Frontal cortex (tissue), 4 donors: ENCODE results near the gene SIAH2. TPM values are rescaled to one million over a fixed set of nuclear protein-coding genes. Genes with fewer than 3 reads are reported as not detected.

Experiments
- DNase-seq, 2 donors: peaks; one replicate each; pipeline ENCODE4 v3.0.0; 2012; ENCODE audit warnings: low spot score in 2 of 2
- FAIRE-seq: peaks from 2 replicates; lab custom pipeline; 2012; peaks lifted over from hg19 to GRCh38; lab: Jason Lieb, UNC
- total RNA-seq: library from RNA; depleted of rRNA; stranded (reverse); fragments of >200 nt; gene quantifications from one replicate; pipeline ENCODE4 v1.2.3, GENCODE V29; 2014
- donor health status: control.
- donor health status: control.
- donor health status: control.

Gene SIAH2
- total RNA-seq, 1 donor from 2014 or later = 22.8 TPM

DNA sequence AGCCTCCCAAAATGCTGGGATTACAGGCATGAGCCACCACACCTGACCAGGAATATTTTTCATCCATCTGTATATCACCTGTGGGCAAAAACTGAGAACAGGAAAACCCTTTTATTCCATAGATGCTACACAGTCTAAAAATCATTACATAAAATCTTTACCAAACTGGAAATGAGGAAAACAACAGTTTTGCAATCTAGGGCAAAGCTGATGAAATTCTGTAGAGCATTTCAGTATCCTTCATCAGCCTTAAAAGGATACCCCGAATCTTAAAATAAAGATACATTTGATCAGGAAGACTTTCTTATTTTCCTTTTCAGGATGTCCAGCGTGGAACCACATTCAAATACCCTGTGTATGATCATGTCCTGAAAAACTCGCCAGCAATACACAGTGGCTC is 7.1 kb downstream of the SIAH2 start:
- FAIRE-seq (no peak), DNase-seq (no peak)

DNA sequence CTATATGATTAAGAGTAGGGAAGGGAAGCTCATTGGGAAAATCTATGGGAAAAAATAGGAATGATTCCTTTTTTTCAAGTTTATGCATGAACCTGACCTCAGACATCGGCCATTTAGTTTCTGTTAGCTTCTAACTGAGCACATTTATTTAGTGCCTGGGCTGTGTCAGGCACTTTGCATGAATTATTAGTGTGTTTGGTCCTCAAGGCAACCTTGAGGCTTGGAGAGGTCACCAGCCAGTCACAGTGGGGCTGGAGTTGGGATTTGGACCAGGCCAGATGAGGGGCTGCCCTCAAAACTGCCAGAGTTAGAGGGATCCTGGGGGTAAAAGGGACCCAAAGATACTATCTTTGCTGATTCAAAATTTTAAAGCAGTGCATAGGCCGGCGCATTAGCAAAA is 8.1 kb downstream of the SIAH2 start:
- FAIRE-seq = no peak
- no peak for DNase-seq

DNA sequence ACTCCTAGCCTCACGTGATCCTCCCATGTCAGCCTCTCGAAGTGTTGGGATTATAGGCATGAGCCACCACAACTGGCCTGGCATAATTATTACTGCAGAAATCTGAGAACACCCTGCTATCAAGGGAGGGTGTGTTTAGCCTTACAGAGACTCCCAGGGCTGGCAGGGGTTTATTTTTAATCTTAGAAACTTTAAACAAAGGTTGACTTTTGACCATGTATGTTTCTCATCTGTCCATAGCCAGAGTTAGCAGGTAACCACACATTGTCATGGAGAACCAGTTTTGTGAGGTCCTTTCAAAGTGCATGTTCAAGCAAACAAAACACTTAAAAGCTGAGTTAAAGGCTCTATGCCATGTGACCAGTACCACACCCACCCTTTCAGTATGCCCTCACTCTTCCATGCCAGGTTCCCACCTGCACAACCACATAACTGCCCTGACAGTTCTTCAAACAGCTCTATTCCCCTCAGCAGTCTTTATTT is 11.1 kb downstream of the SIAH2 start:
- no peak for FAIRE-seq
- DNase-seq = no peak

DNA sequence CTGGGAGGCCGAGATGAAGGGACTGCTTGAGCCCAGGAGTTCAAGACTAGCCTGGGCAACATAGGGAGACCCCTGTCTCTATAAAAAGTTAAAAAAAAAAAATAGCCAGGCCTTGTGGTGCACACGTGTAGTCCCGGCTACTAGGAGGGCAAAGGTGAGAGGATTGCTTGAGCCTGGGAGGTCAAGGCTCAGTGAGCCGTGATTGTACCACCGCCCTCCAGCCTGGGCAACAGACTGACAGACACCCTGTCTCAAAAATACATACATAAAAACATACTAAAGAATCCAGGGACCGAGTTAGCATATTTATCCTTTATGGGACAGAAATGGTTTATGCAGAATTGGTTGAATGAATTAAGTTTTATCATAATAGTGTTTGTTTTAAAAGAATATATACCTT is 13.7 kb downstream of the SIAH2 start:
- FAIRE-seq (no peak), DNase-seq (no peak)

DNA sequence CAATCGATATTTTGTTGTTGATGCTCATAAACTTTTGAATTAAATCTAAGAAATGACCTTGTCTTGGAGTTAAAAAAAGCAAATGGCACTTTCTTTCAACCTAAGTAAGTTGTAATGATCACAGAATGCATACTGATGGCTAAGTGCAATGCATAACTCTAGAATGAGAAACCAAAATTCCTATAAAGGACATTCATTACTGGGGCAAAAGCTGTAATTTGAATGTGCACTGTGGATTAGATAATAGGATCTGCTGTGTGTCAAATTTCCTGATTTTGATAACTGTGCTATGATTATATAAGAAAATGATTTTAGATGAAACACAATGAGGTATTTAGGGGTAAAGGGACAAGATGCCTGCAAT is 14.3 kb downstream of the SIAH2 start:
- no peak for FAIRE-seq
- no peak for DNase-seq

DNA sequence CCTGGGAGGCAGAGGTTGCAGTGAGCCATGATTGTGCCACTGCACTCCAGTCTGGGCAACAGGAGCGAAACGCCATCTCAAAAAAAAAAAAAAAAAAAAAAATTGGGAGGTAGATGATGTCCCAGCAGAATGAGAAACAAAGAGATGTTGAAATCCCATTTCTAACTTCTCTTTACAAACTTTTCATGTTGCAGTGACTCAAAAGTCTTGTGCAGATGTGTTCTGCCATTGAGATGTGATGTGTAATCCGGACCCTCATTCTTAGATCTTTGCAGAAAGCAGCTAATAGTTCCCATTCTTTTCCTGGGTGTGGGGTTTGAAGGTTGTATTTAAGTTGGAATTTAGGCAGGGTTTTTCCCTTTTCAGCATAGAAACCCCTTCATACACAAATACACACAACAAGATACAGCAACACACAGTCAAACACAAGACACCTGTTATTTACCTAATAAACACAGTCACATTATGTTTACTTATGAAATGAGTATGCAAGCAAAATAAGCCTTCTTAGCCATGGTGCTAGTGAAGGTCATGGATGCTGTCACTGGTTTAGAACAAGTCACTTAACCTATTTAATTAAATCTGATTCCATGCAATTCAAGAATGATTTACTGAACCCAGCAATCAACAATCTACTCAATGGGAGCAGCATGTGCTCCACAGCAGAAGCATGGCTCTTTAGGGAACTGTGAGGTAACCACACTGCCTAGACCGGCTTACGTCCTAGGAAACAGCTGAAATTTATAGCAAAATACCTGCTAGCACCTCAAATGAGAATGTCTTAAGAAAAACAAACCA is 14.9 kb downstream of the SIAH2 start:
- DNase-seq (no peak), FAIRE-seq (no peak)

DNA sequence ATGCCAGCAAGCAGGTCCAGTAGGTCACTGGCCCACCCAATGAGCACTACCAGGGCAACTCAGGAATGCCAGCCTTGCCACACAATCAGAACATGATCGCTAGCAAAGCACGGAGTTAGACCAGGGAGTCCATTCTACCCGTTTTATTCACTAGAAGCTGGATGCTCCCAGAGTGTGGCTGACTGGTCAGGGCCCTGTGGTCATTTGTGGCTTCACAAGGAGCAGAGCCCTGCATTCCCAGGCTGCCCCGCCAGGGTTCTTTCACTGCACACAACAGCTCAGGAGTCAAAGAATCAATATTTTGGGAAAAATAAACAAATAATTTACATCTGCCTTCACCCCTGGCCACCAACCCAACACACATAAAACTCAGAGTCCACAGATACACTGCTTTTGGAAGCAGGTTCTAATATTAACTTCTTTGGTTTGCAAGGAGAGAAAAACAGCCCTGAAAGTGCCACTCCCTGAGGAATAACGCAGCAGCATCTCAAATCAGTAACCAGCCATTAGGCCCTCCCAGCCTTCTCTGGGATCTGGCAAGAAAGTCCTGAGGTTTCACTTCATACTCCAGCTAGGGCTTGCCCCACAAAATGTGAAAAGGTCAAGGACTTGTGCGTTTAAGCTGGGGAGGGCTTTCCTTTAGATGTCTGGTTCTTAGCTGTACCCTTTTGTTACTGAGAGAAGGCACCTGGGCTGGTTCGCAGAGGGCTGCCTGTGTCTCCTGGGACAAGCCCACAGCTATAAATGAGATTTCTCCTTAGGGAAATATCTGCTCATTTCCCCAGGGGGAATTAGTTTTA is 16.0 kb downstream of the SIAH2 start:
- FAIRE-seq (no peak), DNase-seq (no peak)

DNA sequence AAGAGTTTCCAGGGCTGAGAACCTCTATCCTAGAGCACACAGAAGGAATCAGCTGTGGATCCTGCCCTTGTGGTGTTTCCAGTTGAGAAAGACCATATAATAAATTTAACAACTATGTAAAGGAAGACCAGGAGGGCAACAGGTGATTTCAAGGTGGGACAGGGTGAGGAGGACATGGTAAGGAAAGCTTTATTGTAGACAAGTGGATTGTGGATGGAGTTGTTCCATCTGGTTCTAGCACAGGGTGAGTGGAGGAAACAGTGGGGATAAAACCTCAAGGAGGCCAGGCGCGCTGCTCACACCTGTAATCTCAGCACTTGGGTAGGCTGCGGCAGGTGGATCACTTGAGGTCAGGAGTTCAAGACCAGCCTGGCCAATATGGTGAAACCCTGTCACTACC is 17.1 kb downstream of the SIAH2 start:
- DNase-seq (no peak), FAIRE-seq (no peak)

DNA sequence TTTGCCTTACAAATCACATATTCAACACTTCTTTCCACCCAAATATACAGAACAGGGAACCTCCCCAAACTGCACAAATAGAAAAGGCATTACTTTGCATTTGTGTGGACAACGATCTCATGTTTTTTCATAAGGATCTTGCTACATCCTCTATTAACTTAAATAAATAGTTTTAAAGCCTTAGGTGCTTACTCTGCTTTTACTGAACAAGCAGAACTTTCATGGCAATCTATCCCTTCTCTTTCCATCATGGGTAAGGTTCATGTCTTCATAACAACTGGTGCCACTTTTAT is 18.1 kb downstream of the SIAH2 start:
- no peak for FAIRE-seq
- DNase-seq = no peak

DNA sequence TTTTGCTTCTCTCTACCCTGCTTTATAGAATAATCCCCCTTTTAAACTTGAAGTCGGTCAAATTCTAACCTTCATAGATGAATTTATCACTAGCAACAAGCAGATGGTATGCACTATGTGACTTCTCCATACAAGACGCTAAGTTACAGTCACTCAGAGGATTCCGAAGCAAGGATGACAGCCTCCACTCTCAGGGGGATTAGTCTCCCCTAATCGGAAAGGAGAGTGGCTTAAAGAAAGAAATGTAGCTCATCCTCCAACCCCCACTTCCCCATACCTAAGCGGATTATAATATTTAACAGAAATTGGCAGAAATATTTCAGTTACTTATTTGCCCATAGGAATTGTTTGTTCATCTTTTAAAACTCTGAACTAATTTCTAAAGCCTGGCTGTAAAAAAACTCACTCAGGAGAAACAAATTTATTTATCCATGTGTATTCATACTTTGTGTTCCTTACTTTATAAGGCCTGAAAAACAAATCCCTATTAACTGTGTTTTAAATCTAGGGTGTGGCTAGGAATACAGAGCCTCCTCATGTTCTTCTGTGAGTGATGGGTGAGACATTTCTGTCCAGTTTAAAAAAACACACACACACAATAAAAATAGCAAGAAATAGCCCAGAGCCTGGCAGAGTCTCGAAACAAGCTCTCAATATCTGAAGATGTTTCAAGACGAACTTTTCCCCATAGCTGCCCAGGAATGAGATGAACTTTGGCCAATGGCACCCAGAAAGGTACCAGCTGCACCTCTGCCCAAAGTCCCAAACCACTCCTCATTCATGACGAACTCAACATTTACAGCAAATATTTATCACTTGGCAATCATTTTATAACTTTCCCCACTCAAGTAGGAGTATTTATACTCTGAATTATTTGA is 18.7 kb downstream of the SIAH2 start:
- DNase-seq (no peak), FAIRE-seq (no peak)

DNA sequence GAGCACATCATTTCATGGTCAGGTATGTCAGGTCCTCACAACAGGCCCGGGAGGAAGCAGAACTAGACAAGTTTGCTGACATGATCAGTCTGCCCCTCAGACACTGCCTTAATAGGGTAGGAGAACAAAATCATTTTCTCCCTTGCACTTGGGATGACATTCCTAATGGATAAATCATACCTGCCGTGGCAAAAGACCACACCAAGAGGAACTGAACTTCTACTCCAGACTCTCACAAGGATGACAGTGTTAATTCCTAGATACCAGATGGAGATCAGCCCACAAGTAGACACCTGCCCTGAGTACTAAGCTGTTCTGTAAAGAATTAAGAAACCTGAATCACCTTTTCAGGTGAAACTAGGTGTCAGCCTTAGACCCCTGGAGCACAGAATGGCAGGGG is 19.5 kb downstream of the SIAH2 start:
- DNase-seq (no peak), FAIRE-seq (no peak)

DNA sequence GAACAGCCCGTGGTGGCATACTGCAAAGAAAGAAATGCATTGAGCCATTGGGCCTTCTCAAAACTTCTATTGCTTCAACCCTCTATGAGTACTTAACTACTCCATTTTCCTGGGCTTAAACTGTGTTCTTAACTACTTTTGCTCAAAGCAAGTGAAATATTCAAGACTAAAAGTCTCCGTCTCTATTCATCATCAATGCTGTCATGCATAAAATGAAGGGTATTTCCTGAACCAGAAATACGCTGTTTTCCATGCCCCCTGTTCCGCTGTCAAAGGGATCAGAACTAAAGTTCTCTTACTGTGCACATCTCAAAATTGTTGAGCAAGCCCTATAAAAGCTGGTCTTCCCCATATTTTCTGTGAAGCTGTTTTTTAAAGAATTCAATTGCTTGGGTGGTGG is 20.3 kb downstream of the SIAH2 start:
- DNase-seq = no peak

DNA sequence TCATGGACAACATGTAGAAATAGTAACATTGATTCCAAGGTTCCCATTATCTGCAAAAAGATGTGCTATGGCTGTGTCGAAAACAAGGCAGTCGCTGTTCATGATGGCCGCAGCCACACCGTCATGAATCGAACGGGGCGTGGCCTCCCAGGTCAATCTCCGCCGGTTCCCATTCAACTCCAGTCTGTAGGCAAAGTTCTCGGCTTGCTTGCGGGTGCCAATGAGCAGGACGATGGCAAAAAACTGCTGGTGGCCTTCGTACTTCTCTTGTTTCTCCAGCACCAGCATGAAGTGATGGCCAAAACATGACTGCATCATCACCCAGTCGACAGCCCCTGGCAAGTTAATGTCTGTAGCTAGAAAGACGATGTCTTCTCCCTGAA is 20.8 kb downstream of the SIAH2 start:
- FAIRE-seq (no peak), DNase-seq (no peak)

More for the DNA sequence above, 20.3 kb downstream of the SIAH2 start:
- FAIRE-seq = no peak

DNA sequence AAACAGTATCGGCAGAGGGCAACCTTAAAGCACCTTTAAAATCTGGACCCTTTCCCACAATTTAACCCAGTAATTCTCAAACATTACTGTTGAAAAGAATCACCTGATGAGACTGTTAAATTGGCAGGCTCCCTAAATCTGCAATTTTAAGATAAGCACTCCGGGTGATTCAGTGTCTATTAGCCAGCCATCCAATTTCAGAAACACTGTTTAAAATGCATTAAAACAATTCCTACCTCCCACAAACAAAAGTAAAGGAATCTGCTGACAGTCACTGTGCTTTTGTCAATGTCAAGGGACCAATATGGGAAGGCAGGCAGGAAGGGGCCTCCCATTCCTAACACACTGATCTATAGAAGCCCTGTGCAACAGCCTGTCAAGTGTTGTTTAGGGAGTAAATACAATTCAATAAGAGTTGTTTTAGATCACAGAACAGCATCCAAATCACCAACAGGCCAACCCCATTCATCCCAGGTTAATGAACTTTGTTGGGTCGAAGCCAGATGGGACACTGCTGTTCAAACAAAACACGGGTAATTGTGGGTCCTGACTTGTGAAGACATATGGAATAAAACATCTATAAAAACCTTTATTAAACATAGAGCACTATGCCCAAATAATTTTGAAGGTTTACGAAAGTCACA is 21.4 kb downstream of the SIAH2 start:
- DNase-seq (no peak), FAIRE-seq (no peak)

DNA sequence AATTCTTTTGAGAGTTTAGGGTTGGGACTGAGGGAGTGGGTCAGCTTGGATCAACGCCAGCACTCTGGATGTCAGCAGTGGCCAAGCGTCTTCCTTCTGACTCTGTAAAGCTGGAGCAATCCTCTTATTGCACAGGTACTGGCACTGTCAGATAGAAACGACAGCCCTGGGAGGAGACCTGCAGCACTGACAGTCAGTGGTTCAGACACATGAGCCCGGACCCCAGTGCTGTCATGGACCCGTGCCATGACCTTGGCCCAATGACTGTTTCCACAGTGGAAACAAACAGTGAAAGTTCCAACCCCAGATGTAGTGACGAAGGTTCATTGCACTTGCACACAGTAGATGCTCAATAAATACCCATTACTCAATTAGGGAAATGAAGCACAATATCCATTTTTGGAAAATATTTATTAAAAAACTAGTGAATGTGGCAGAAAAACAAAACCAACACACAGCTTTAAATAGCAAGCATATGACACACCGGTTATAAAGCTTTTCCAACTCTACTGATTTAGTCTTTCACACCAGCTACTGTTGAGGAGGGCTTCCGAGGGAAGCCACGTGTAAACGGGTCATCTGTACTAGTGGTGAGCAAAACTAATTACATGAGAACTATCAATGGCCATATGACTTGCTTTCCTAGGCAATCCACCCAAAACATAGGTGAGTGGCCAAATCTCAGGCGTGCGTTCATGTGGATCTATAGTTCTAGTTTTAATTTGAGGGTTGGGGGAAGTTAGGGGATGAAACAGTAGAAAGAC is 22.1 kb downstream of the SIAH2 start:
- no peak for DNase-seq
- no peak for FAIRE-seq

DNA sequence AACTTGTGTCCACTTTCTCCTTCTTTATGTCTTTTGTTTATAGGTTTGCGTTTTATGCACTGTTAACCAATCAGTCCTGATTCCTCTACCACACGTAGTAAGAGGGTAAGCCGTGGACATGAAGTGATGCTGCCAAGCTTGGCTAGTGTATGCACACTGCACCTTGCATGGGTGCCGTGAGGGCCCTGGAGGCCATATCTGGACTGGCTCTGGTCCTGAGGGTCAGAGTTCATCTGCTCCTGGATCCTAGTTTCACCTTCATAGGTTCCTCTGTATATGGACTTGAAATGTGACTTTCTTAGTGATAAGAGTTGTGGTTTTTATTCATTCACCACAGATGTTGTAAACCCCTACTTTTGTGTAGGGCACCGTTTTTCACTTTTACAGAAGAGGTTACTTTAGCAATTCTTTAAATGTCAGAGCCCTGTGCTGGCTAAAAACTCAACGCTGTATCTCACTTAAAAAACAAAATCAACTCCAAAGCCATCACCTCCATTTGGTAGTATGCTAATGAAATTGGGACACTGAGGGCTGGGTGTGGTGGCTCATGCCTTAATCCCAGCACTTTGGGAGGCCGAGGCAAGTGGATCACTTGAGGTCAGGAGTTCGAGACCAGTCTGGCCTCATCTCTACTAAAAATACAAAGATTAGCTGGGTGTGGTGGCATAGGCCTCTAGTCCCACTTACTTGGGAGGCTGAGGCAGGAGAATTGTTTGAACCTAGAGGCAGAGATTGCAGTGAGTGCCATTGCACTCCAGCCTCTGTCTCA is 22.9 kb downstream of the SIAH2 start:
- FAIRE-seq = no peak
- no peak for DNase-seq

DNA sequence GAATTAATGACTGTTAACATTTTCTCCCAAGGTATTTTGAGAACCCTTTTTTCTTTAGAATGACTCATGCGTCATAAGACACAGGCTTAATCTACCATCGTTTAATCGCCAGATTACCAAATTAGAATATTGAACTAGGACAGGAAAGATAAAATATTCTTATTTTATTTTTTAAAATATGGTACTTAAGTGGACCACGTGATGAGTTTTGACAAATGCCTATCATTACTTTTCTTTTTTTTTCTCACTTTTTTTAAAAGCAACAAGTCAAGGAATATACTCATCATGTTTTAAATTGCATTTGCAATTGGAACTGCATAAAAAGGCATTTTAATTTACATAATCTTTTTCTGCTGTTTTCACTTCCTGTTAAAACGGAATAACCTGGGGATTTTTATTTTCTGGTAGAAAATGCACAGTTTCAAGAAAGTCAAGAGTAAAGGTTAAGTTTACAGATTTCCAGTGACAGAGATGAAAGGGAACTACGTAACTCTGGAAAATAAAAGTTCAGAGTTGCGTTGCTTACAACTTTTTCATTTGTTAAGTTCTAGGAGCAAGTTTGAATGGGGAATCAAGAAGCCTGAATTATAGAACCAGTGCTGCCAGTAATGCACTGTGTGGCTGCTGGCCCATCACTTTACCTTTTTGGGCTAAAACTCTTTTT is 23.6 kb downstream of the SIAH2 start:
- FAIRE-seq (no peak), DNase-seq (no peak)

DNA sequence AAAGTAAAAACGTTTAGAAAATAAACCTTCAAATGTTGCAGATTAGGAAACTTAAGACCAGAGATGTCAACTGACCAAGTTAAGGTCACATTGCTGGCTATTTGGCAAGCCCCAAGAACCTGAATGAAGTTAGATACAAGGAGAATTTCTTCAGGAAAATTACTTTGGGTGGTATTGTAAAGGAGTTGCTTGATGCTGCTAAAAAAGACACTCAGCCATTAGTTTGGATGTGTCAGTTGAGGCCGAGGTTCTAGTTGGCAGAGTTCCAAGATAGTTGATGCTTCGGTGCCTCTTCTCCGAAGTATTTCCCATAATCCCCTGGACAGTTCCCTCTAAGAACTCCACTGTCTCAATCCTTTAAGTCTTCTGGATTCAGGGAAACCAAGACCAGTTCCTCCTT is 24.3 kb downstream of the SIAH2 start:
- FAIRE-seq = no peak

More for the DNA sequence above, 24.3 kb downstream of the SIAH2 start:
- no peak for DNase-seq
